GM11168 (cell line): ENCODE data around the gene PABPN1L.

Experiments
- in situ Hi-C: fragments of 300-500 bp; cut with MboI; formaldehyde crosslinking; loops from one replicate; pipeline ENCODE4 v1.12.0; 2022; ENCODE audit warnings: low sequenced_read_pairs; ENCODE audit not compliant: unreplicated experiment

PABPN1L gene

GRCh38 chr16:88835383-88835782, 31.1 kb downstream of the PABPN1L start:
- in situ Hi-C loops, result no loop called here

GRCh38 chr16:88834670-88835069, 31.8 kb downstream of the PABPN1L start:
- in situ Hi-C loops, result no loop called here

GRCh38 chr16:88833086-88833485, 33.4 kb downstream of the PABPN1L start:
- in situ Hi-C loops, result no loop called here

GRCh38 chr16:88831838-88832237, 34.6 kb downstream of the PABPN1L start:
- in situ Hi-C loops, result no loop called here

- in situ Hi-C loops, result no loop called here
Measured at GRCh38 chr16:88830783-88831182, 35.7 kb downstream of the PABPN1L start.

- in situ Hi-C loops, result no loop called here
Measured at GRCh38 chr16:88830258-88830657, 36.2 kb downstream of the PABPN1L start.

GRCh38 chr16:88828711-88829110, 37.7 kb downstream of the PABPN1L start:
- in situ Hi-C loops, result loop anchor here (10.0 kb wide), 1 partner anchor 336 kb away; no protein-coding TSS in a partner anchor

- in situ Hi-C loops, result loop anchor here (10.0 kb wide), 1 partner anchor 337 kb away; no protein-coding TSS in a partner anchor
Measured at GRCh38 chr16:88827727-88828126, 38.7 kb downstream of the PABPN1L start.

- in situ Hi-C loops, result loop anchor here (10.0 kb wide), 1 partner anchor 339 kb away; no protein-coding TSS in a partner anchor
Measured at GRCh38 chr16:88826070-88826840, 40.2 kb downstream of the PABPN1L start.

- in situ Hi-C loops, result loop anchor here (10.0 kb wide), 1 partner anchor 340 kb away; no protein-coding TSS in a partner anchor
Measured at GRCh38 chr16:88825146-88825545, 41.3 kb downstream of the PABPN1L start.

GRCh38 chr16:88824256-88825077, 42.0 kb downstream of the PABPN1L start:
- in situ Hi-C loops, result loop anchor here (10.0 kb wide), 1 partner anchor 340 kb away; no protein-coding TSS in a partner anchor

GRCh38 chr16:88823646-88824045, 42.8 kb downstream of the PABPN1L start:
- in situ Hi-C loops, result loop anchor here (10.0 kb wide), 1 partner anchor 341 kb away; no protein-coding TSS in a partner anchor

GRCh38 chr16:88822281-88823040, 44.0 kb downstream of the PABPN1L start:
- in situ Hi-C loops, result loop anchor here (10.0 kb wide), 1 partner anchor 342 kb away; no protein-coding TSS in a partner anchor

GRCh38 chr16:88821168-88821850, 45.2 kb downstream of the PABPN1L start:
- in situ Hi-C loops, result loop anchor here (10.0 kb wide), 1 partner anchor 343 kb away; no protein-coding TSS in a partner anchor

- in situ Hi-C loops, result loop anchor here (10.0 kb wide), 1 partner anchor 344 kb away; no protein-coding TSS in a partner anchor
Measured at GRCh38 chr16:88820385-88821025, 46.0 kb downstream of the PABPN1L start.

GRCh38 chr16:88819126-88819525, 47.3 kb downstream of the PABPN1L start:
- in situ Hi-C loops, result no loop called here

GRCh38 chr16:88818575-88818874, 47.9 kb downstream of the PABPN1L start:
- in situ Hi-C loops, result no loop called here

GRCh38 chr16:88817785-88818574, 48.5 kb downstream of the PABPN1L start:
- in situ Hi-C loops, result no loop called here
